PFSK-1 (cell line): ENCODE results near the gene DLX3.

Source experiments
- FOXP2 ChIP-seq: optimal IDR thresholded peaks from 2 replicates; pipeline ENCODE3; 2011; ENCODE audit warnings: borderline replicate concordance, control low read depth, inconsistent platforms; ENCODE audit not compliant: insufficient read depth; ENCODE audit errors: extremely low read length, extremely low read depth
- POLR2AphosphoS5 ChIP-seq: IDR thresholded peaks from 2 replicates; pipeline ENCODE4 v1.6.1; 2012; ENCODE audit warnings: low read depth, mild to moderate bottlenecking, control low read depth, low read length, moderate library complexity
- REST ChIP-seq, 2 experiments: IDR thresholded peaks; 2 replicates each; pipeline versions ENCODE4 v1.6.1 to v1.8.0; 2011 to 2012; ENCODE audit warnings: low read depth in 2 of 2, low read length in 2 of 2, control low read depth in 1 of 2, inconsistent platforms in 1 of 2, mild to moderate bottlenecking in 1 of 2, moderate library complexity in 1 of 2; ENCODE audit not compliant: insufficient read depth in 1 of 2
- SIN3A ChIP-seq: IDR thresholded peaks from 2 replicates; pipeline ENCODE4 v1.6.1; 2012; ENCODE audit warnings: mild to moderate bottlenecking, low read length, moderate library complexity, borderline replicate concordance; ENCODE audit not compliant: insufficient read depth
- TAF1 ChIP-seq: IDR thresholded peaks from 2 replicates; pipeline ENCODE4 v1.6.1; 2012; ENCODE audit warnings: low read length, control low read depth, borderline replicate concordance; ENCODE audit not compliant: insufficient read depth

Gene DLX3

GRCh38 chr17:49955157-49955556, 39.9 kb downstream of the DLX3 start:
- TF ChIP-seq POLR2AphosphoS5: no peak
- TF ChIP-seq SIN3A: no peak
- TF ChIP-seq FOXP2: no peak
- no peak for TF ChIP-seq REST (IDR thresholded peaks at IDR 0.05; ENCODE audit: insufficient read depth in 1 of 2, low read depth in 2 of 2, low read length in 2 of 2)
- no peak for TF ChIP-seq TAF1

GRCh38 chr17:49952912-49953497, 42.0 kb downstream of the DLX3 start:
- TF ChIP-seq REST (IDR thresholded peaks at IDR 0.05; ENCODE audit: insufficient read depth in 1 of 2, low read depth in 2 of 2, low read length in 2 of 2): no peak
- no peak for TF ChIP-seq FOXP2
- no peak for TF ChIP-seq SIN3A
- TF ChIP-seq POLR2AphosphoS5: no peak
- TF ChIP-seq TAF1: no peak

- TF ChIP-seq FOXP2: no peak
- no peak for TF ChIP-seq TAF1
- no peak for TF ChIP-seq REST (IDR thresholded peaks at IDR 0.05; ENCODE audit: insufficient read depth in 1 of 2, low read depth in 2 of 2, low read length in 2 of 2)
- no peak for TF ChIP-seq POLR2AphosphoS5
- TF ChIP-seq SIN3A: no peak
Observed at GRCh38 chr17:49952209-49952911, 42.7 kb downstream of the DLX3 start.

GRCh38 chr17:49951362-49952082, 43.5 kb downstream of the DLX3 start:
- TF ChIP-seq TAF1 (no peak), SIN3A (no peak), POLR2AphosphoS5 (no peak), FOXP2 (no peak), REST (IDR thresholded peaks at IDR 0.05; ENCODE audit: insufficient read depth in 1 of 2, low read depth in 2 of 2, low read length in 2 of 2) (no peak)
